ENCODE data around the gene NKG7.

Gene NKG7

DNA sequence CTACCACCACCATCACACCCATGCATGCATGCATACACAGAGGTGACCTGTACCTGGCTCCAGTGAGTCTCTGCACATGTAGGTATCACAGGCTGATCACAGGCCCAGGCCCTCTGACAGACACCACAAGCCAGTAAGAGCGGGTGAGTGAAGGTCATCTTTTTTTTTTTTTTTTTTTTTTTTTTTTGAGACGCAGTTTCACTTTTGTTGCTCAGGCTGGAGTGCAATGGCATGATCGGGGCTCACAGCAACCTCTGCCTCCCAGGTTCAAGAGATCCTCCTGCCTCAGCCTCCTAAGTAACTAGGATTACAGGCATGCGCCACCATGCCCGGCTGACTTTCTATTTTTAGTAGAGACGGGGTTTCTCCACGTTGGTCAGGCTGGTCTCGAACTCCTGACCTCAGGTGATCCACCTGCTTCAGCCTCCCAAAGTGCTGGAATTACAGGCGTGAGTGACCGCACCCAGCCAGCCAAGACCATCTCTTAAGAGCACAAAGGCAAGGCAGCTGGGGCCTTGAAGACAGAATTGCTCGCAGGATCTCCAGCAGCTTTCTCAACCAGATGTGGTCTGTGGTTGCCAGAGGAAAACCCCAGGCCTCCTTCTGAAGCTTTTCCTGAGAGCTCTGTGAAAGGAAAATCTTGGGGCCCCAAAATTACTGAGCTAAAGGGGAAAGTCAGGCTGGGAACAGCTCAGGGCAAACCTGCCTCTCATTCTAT, 3.2 kb upstream of the NKG7 start:
- ATAC-seq (ENCODE audit: low read depth) (no peak), DNase-seq (ENCODE audit: low spot score in 2 of 2) (no peak)
- peaks cover 3% of the 10 kb centered on the region for H3K36me3 Mint-ChIP-seq
- H3K4me1 Mint-ChIP-seq, result peaks cover 10% of the 10 kb centered on the region
- no peaks in the 10 kb centered on the region for H3K27me3 Mint-ChIP-seq
- H3K4me3 Mint-ChIP-seq, result no peak overlapping the region
- no peak overlapping the region for H3K27ac Mint-ChIP-seq
- H3K9me3 Mint-ChIP-seq, result no peaks in the 10 kb centered on the region

- H3K4me3 Mint-ChIP-seq, result no peak overlapping the region
Observed at GRCh38 chr19:51372021-51372648, 319 bp downstream of the NKG7 start.

DNA sequence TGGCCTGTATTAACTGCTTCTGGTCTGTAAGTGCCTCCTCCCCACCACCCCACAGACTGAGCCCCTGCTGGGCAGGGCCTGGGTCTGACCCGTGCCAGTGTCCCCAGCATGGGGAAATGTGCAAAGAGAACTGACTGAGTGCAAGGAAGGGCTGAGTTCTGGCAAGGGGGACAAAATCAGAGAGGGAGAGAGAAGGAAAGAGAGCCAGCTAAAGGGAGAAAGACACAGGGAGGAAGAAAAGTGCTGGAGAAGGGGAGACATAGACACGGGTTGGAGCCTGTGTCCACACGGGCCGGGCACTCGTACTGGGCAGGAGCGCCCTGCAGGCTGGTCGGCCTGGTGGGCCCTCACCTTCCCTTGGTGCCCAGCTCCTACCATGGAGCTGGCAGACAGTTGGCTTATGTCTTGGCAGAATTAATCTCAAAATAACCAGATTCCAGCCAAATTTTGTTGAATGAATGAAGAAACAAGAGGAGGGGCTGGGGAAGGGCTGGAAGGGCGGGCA, 1.2 kb downstream of the NKG7 start:
- H3K36me3 Mint-ChIP-seq, result no peaks in the 10 kb centered on the region
- no peak for DNase-seq (ENCODE audit: low spot score in 2 of 2)
- H3K4me3 Mint-ChIP-seq, result no peak overlapping the region
- H3K4me1 Mint-ChIP-seq, result peaks cover 20% of the 10 kb centered on the region
- no peak for ATAC-seq (ENCODE audit: low read depth)
- H3K27me3 Mint-ChIP-seq, result no peaks in the 10 kb centered on the region
- H3K27ac Mint-ChIP-seq, result no peak overlapping the region
- no peaks in the 10 kb centered on the region for H3K9me3 Mint-ChIP-seq

More at GRCh38 chr19:51372021-51372648, 319 bp downstream of the NKG7 start:
- no peak for DNase-seq (ENCODE audit: low spot score in 2 of 2)
- no peak for ATAC-seq (ENCODE audit: low read depth)
- Mint-ChIP-seq H3K27me3 (no peaks in the 10 kb centered on the region), H3K4me1 (peaks cover 14% of the 10 kb centered on the region), H3K27ac (no peak overlapping the region), H3K36me3 (no peaks in the 10 kb centered on the region), H3K9me3 (no peaks in the 10 kb centered on the region)

GRCh38 chr19:51370230-51370629, 2.2 kb downstream of the NKG7 start:
- no peak overlapping the region for H3K27ac Mint-ChIP-seq
- H3K4me1 Mint-ChIP-seq, result peaks cover 24% of the 10 kb centered on the region
- no peak overlapping the region for H3K4me3 Mint-ChIP-seq
- H3K36me3 Mint-ChIP-seq, result no peaks in the 10 kb centered on the region
- H3K27me3 Mint-ChIP-seq, result no peaks in the 10 kb centered on the region
- DNase-seq (ENCODE audit: low spot score in 2 of 2) (no peak), ATAC-seq (ENCODE audit: low read depth) (no peak)
- H3K9me3 Mint-ChIP-seq, result no peaks in the 10 kb centered on the region

GRCh38 chr19:51368366-51369282, 3.8 kb downstream of the NKG7 start, which contains the start of gene CLDND2:
Gene CLDND2 (minus strand): TSS chr19:51369003. CDS start chr19:51368577, 426 bp downstream.
- ATAC-seq (ENCODE audit: low read depth) (no peak), DNase-seq (ENCODE audit: low spot score in 2 of 2) (no peak)
- no peaks in the 10 kb centered on the region for H3K9me3 Mint-ChIP-seq
- H3K4me1 Mint-ChIP-seq, result peaks cover 34% of the 10 kb centered on the region
- peak within 1 kb of the TSS; percentile 96 for H3K27ac Mint-ChIP-seq
- H3K36me3 Mint-ChIP-seq, result no peaks in the 10 kb centered on the region
- peak within 1 kb of the TSS; percentile 99 for H3K4me3 Mint-ChIP-seq
- H3K27me3 Mint-ChIP-seq, result no peaks in the 10 kb centered on the region

DNA sequence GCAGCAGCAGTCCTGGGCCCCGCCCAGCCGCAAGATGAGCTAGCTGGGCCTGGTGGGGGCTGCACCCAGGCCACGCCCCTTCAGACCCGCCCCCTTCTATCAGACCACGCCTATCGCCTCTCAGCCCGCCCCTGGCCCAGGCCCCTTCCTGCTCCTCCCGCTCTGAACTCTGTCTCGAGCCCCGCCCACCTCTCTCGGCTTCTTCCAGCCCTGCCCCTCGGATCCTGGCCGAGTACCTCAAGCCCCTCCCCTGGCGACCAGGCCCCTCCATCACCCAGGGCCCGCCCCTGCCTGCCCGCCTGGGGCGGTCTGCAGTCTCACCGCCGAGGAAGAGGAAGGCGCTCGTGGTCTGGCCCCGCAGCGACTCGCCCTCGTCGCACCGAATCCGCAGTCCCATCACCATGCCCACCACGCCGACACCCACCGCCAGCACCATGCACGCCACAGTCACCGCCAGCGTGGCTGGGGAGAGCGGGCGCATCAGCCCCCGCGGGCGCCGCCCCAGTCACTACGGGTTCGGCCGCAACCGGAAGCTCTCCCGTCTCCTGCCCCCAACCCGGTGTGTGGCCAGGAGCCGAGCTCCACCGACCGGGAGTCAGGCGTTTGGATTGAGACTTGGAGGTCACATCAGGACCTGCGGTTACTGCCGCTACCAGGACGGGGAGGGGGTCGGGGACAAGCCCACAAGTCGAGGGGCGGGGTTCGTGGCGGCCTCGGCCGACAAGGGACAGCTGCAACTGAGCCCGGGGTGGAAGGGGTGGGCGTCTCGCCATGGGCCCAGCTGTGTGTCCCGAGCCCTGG, 4.7 kb downstream of the NKG7 start:
- H3K4me1 Mint-ChIP-seq, result peaks cover 37% of the 10 kb centered on the region
- no peaks in the 10 kb centered on the region for H3K9me3 Mint-ChIP-seq
- peak overlapping the region; percentile 99 for H3K4me3 Mint-ChIP-seq
- H3K27me3 Mint-ChIP-seq, result no peaks in the 10 kb centered on the region
- ATAC-seq (ENCODE audit: low read depth) (peak; percentile 79), DNase-seq (ENCODE audit: low spot score in 2 of 2) (peak; percentile 98 to 99)
- peak overlapping the region; percentile 96 for H3K27ac Mint-ChIP-seq
- no peaks in the 10 kb centered on the region for H3K36me3 Mint-ChIP-seq

GRCh38 chr19:51367255-51367564, 5.2 kb downstream of the NKG7 start:
- no peaks in the 10 kb centered on the region for H3K27me3 Mint-ChIP-seq
- peak in 1 of 2 donors; percentile 54 for DNase-seq (ENCODE audit: low spot score in 2 of 2)
- H3K9me3 Mint-ChIP-seq, result no peaks in the 10 kb centered on the region
- no peak for ATAC-seq (ENCODE audit: low read depth)
- H3K36me3 Mint-ChIP-seq, result no peaks in the 10 kb centered on the region
- H3K27ac Mint-ChIP-seq, result peak overlapping the region; percentile 96
- H3K4me1 Mint-ChIP-seq, result peaks cover 38% of the 10 kb centered on the region
- H3K4me3 Mint-ChIP-seq, result peak overlapping the region; percentile 99

- Mint-ChIP-seq H3K4me3 (peak overlapping the region; percentile 99), H3K27ac (peak overlapping the region; percentile 96), H3K36me3 (no peaks in the 10 kb centered on the region), H3K4me1 (peaks cover 40% of the 10 kb centered on the region), H3K27me3 (no peaks in the 10 kb centered on the region), H3K9me3 (no peaks in the 10 kb centered on the region)
- DNase-seq (ENCODE audit: low spot score in 2 of 2), result peak; percentile 77 to 85
- ATAC-seq (ENCODE audit: low read depth), result peak; percentile 52
Observed at GRCh38 chr19:51366389-51367254, 5.8 kb downstream of the NKG7 start.

DNA sequence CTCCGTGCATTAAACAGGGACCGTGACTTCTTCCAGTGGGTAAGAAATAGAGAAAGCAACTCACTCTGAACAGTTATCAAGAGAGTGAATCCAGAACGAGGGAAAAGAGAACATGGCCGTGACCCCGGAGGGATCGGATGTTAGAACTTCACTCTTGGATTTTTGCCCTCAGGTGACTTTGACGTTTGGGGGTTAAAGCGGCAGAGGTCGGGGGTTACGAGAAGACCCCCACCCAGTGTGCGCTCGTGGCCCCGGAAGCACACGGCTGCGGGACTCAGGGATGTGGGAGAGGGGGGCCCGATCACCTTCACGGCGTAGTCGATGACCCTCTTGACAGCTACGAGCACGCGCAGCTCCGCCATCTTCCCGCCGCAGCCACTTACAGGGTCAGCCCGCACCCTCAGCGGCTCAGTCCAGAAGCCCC, 6.5 kb downstream of the NKG7 start, which contains the start of gene ETFB:
Gene ETFB (minus strand): TSS at position 424 of the 424 bp plus-strand sequence. CDS start 62 bp downstream, at position 362.
- Mint-ChIP-seq H3K36me3 (no peaks in the 10 kb centered on the region), H3K9me3 (no peaks in the 10 kb centered on the region), H3K27me3 (no peaks in the 10 kb centered on the region), H3K27ac (peak within 1 kb of the TSS; percentile 96), H3K4me1 (peaks cover 38% of the 10 kb centered on the region), H3K4me3 (peak within 1 kb of the TSS; percentile 99)
- ATAC-seq (ENCODE audit: low read depth) (no peak), DNase-seq (ENCODE audit: low spot score in 2 of 2) (no peak)

GRCh38 chr19:51365211-51365964, 7.1 kb downstream of the NKG7 start:
- H3K27me3 Mint-ChIP-seq, result no peaks in the 10 kb centered on the region
- DNase-seq (ENCODE audit: low spot score in 2 of 2) (peak in 1 of 2 donors; percentile 23), ATAC-seq (ENCODE audit: low read depth) (peak; percentile 19)
- H3K9me3 Mint-ChIP-seq, result no peaks in the 10 kb centered on the region
- H3K27ac Mint-ChIP-seq, result peak overlapping the region; percentile 96
- no peaks in the 10 kb centered on the region for H3K36me3 Mint-ChIP-seq
- H3K4me3 Mint-ChIP-seq, result peak overlapping the region; percentile 99
- peaks cover 40% of the 10 kb centered on the region for H3K4me1 Mint-ChIP-seq

DNA sequence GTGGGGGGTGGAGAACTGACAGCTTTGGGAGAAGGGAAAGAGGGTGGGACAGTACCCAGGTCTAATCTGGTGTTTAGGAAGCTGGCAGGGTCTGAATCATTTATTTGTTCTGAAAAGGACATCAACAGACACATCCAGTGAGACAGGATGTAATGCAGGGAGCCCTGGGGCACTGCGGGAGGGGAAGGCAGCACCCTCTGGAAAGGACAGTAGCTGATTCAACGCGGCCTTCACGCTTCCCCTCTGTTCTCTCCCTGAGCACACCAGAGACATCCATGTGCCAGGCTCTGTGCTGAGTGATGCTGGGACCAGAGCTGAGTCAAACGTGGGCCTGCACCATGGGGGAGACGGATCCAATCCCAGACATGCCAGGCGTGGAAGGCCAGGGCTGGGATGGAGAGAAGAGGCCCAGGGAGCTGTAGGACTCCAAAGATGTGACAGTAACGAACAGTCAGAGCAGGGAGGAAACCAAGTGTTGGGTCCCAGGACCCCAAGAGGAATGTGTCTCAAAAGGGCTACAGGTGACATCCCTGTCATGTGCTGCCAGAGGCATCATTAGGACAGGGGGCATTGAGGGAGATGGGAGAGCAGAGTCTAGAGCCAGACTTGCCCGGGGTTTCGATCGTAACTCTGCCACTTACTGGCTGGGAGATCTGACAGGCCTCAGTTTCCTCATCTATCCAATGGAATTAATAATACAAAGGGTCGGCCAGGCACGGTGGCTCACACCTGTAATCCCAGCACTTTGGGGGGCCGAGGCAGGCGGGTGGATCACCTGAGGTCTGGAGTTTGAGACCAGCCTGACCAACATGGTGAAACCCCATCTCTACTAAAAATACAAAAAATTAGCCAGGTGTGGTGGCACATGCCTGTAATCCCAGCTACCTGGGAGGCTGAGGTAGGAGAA, 8.0 kb downstream of the NKG7 start:
- DNase-seq (ENCODE audit: low spot score in 2 of 2) (no peak), ATAC-seq (ENCODE audit: low read depth) (no peak)
- Mint-ChIP-seq H3K4me1 (peaks cover 40% of the 10 kb centered on the region), H3K36me3 (no peaks in the 10 kb centered on the region), H3K27ac (peak overlapping the region; percentile 35), H3K9me3 (no peaks in the 10 kb centered on the region), H3K27me3 (no peaks in the 10 kb centered on the region), H3K4me3 (peak overlapping the region; percentile 6)

Measured in memory B cell (primary cell).